BJ (cell line): Measurements from ENCODE around the gene CD79B. TPM values are rescaled to one million over a fixed set of nuclear protein-coding genes. Genes with fewer than 3 reads are reported as not detected.
A peak's percentile ranks its signal among the peaks of the same experiment; 100 is the strongest.
"Not testable (repeated sequence)": the region's sequence is repeated elsewhere in the genome, so short reads cannot be mapped to it uniquely, and the experiment has no call there.

ENCODE experiments used
- CTCF ChIA-PET: fragments of 350-600 bp; formaldehyde crosslinking; extraction: SDS; loops from one replicate; lab custom pipeline; 2021; ENCODE audit warnings: antibody characterized with exemption, inconsistent platforms; lab: Yijun Ruan, JAX
- POLR2A ChIA-PET: fragments of 300-600 bp; sonication (Branson Sonifier 250); formaldehyde crosslinking; extraction: SDS; loops from one replicate; lab custom pipeline; 2021; ENCODE audit warnings: antibody characterized with exemption; lab: Charles Lee
- DNase-seq: peaks from one replicate; pipeline ENCODE4 v3.0.0-alpha.2; 2011; ENCODE audit warnings: low read depth
- H3K27me3 ChIP-seq: 2 replicates; pipeline ENCODE4 v1.6.0; 2011; ENCODE audit warnings: low read length; ENCODE audit not compliant: control insufficient read depth, insufficient read depth
- H3K36me3 ChIP-seq: 2 replicates; pipeline ENCODE4 v1.5.1; 2011; ENCODE audit warnings: low read length; ENCODE audit not compliant: control insufficient read depth, insufficient read depth
- H3K4me3 ChIP-seq: 2 replicates; pipeline ENCODE4 v1.5.1; 2011; ENCODE audit warnings: low read depth, mild to moderate bottlenecking, control low read depth, low read length
- CTCF ChIP-seq: IDR thresholded peaks from 2 replicates; pipeline ENCODE4 v1.5.1; 2011; ENCODE audit warnings: low read depth, mild to moderate bottlenecking, control low read depth, inconsistent platforms, low read length, moderate library complexity; ENCODE audit not compliant: insufficient read depth
- polyA plus RNA-seq: library from polyadenylated mRNA; depleted of rRNA; stranded (reverse); fragments of >200 nt; gene quantifications from 2 replicates; pipeline ENCODE4 v1.2.3, GENCODE V29; 2011

CD79B gene
- polyA plus RNA-seq, 1 experiment = 0.58 TPM

GRCh38 chr17:63920050-63920449, 12.1 kb downstream of the CD79B start:
- DNase-seq, POLR2A ChIA-PET: not testable (repeated sequence)

DNA sequence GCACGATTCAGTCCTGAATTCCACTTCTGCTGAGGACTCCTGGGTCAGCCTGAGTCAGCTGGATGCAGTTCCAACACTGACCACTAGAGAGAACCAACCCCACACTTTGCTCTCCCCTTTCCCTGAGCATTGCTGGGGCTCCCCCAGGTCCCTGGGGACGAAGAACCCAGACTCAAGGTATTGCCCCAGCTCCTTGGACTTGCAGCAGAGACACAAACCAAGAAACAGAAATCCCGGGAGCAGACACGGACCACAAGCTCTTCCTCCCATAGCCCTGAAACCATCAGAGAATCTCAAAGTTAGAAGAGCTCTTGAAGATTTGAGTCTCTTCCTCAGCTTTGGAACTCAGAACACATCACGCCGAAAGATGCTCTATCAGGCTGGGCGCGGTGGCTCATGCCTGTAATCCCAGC, 12.8 kb downstream of the CD79B start:
- no peak overlapping the region for H3K4me3 ChIP-seq
- no peaks in the 10 kb centered on the region for H3K36me3 ChIP-seq
- ChIA-PET CTCF (interaction anchor here (0.6 to 7.5 kb wide), 42 partner anchors 8 to 229 kb away, joined by 3 to 139 read pairs (median 5); partner anchors contain the start of genes CD79B, CSHL1, ERN1 and ICAM2), POLR2A (no interaction called here)
- peak; percentile 92 for TF ChIP-seq CTCF
- peaks cover 4% of the 10 kb centered on the region; the same call in 1 of the 2 replicates for H3K27me3 ChIP-seq
- DNase-seq = no peak

More at GRCh38 chr17:63920050-63920449, 12.1 kb downstream of the CD79B start:
- not testable (repeated sequence) for H3K36me3 ChIP-seq, H3K4me3 ChIP-seq, H3K27me3 ChIP-seq
- CTCF ChIA-PET = interaction anchor here (0.7 to 7.5 kb wide), 38 partner anchors 9 to 228 kb away, joined by 3 to 139 read pairs (median 6); partner anchors contain the start of genes CD79B, CSHL1, ERN1 and ICAM2

GRCh38 chr17:63918789-63919305, 13.3 kb downstream of the CD79B start, which contains the start of gene GH1:
TSS of gene GH1 (minus strand) at chr17:63918839. CDS start at chr17:63918776, 63 bp downstream.
- POLR2A ChIA-PET, H3K27me3 ChIP-seq, H3K4me3 ChIP-seq, DNase-seq, H3K36me3 ChIP-seq: not testable (repeated sequence)
- CTCF ChIA-PET = interaction anchor here (0.7 to 7.5 kb wide), 37 partner anchors 8 to 229 kb away, joined by 3 to 139 read pairs (median 6); partner anchors contain the start of genes CD79B, CSHL1, ERN1 and ICAM2

DNA sequence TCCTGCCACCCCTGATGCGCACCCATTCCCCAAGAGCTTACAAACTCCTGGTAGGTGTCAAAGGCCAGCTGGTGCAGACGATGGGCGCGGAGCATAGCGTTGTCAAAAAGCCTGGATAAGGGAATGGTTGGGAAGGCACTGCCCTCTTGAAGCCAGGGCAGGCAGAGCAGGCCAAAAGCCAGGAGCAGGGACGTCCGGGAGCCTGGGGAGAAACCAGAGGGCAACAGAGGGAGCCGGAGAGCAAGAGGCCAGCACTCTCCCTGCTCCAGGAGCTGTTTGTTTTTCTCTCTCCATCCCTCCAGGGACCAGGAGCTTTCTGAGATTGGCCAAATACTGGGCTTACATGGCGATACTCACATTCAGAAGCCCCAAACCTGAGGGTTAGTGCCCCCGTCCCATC, 13.8 kb downstream of the CD79B start:
- H3K27me3 ChIP-seq = peaks cover 5% of the 10 kb centered on the region
- no peak overlapping the region for H3K4me3 ChIP-seq
- H3K36me3 ChIP-seq = no peaks in the 10 kb centered on the region
- TF ChIP-seq CTCF = 0 out of 2 replicates have a peak, but pooled peaks have one; percentile 16
- DNase-seq = no peak
- ChIA-PET CTCF (interaction anchor here (0.6 to 7.5 kb wide), 23 partner anchors 13 to 908 kb away, joined by 3 to 139 read pairs (median 16); partner anchors contain the start of genes CD79B, ERN1, ICAM2 and PRR29), POLR2A (no interaction called here)

- Histone ChIP-seq H3K36me3 (no peaks in the 10 kb centered on the region), H3K27me3 (peaks cover 6% of the 10 kb centered on the region), H3K4me3 (no peak overlapping the region)
- no peak for TF ChIP-seq CTCF
- ChIA-PET POLR2A (no interaction called here), CTCF (interaction anchor here (2.2 to 7.5 kb wide), 14 partner anchors 12 to 228 kb away, joined by 9 to 139 read pairs (median 28); partner anchors contain the start of genes CD79B, ERN1 and ICAM2)
- no peak for DNase-seq
These were observed 14.5 kb downstream of the CD79B start for GRCh38 chr17:63917646-63918045.

GRCh38 chr17:63917206-63917605, 14.9 kb downstream of the CD79B start:
- H3K36me3 ChIP-seq, POLR2A ChIA-PET, DNase-seq, H3K4me3 ChIP-seq, H3K27me3 ChIP-seq: not testable (repeated sequence)
- CTCF ChIA-PET = interaction anchor here (2.7 to 7.5 kb wide), 7 partner anchors 12 to 217 kb away, joined by 18 to 139 read pairs (median 50); partner anchors contain the start of gene ICAM2
